ENCODE data around the gene BBS9. TPM values are rescaled to one million over a fixed set of nuclear protein-coding genes. Genes with fewer than 3 reads are reported as not detected.

The BBS9 gene
- total RNA-seq, 4 donors from 2014 or later: 8.6 to 22.5 (median 15.8) TPM

DNA sequence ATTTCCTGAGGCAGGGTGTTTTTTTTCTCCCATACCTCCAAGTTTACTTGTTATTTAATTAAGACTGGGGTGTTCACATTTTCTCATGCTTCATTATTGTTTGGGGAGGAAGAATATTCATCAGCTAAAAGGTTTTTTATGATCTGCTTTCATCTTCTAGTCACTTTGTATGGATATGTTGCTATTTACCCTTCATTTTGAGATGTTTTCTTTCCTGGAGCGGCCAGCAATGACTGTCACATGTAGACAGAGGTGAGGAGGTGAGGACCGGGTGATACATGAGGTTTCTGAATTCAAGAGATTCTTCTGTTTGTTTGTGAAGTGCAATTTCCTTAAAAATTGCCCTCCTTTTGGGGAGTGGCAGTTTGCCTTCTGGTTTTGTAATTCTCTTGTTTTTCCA, 514.2 kb downstream of the BBS9 start:
- no peak for DNase-seq
- WGBS, 2 donors (ENCODE audit: low coverage in 1 of 2): 48 to 57% methylated on average over 2 of the region's 2 CpGs
- Histone ChIP-seq H3K4me3 (no peak overlapping the region), H3K9me3 (no peaks in the 10 kb centered on the region), H3K27ac (no peak overlapping the region), H3K27me3 (no peaks in the 10 kb centered on the region), H3K36me3 (no peaks in the 10 kb centered on the region), H3K4me1 (peaks cover 0 to 28% (median 3%) of the 10 kb centered on the region in 4 donors)
- in situ Hi-C loops (cut with MboI; ENCODE audit: low pct_ligation_motif_present in 1 of 4, low pct_unique_long_range_greater_than_20kb in 1 of 4, low sequenced_read_pairs in 3 of 4): no loop called here
- intact Hi-C loops (cut with DNase I; ENCODE audit: low total_unique reads): no loop called here
- TF ChIP-seq EP300 (IDR thresholded peaks at IDR 0.05; ENCODE audit: low read depth) (no peak), POLR2A (IDR thresholded peaks at IDR 0.05) (no peak), POLR2AphosphoS5 (IDR thresholded peaks at IDR 0.05) (no peak), CTCF (IDR thresholded peaks at IDR 0.05) (no peak)

GRCh38 chr7:33644489-33644888, 515.1 kb downstream of the BBS9 start:
- in situ Hi-C loops (cut with MboI; ENCODE audit: low pct_ligation_motif_present in 1 of 4, low pct_unique_long_range_greater_than_20kb in 1 of 4, low sequenced_read_pairs in 3 of 4): no loop called here

GRCh38 chr7:33645104-33645503, 515.7 kb downstream of the BBS9 start:
- DNase-seq: no peak
- H3K27ac ChIP-seq: no peak overlapping the region
- no peaks in the 10 kb centered on the region for H3K27me3 ChIP-seq
- WGBS, 2 donors (ENCODE audit: low coverage in 1 of 2): 86 to 100% methylated on average over 1 to 2 of the region's 2 CpGs
- in situ Hi-C loops (cut with MboI; ENCODE audit: low pct_ligation_motif_present in 1 of 4, low pct_unique_long_range_greater_than_20kb in 1 of 4, low sequenced_read_pairs in 3 of 4) (no loop called here), intact Hi-C loops (cut with DNase I; ENCODE audit: low total_unique reads) (no loop called here)
- TF ChIP-seq CTCF (IDR thresholded peaks at IDR 0.05): no peak
- no peak for TF ChIP-seq EP300 (IDR thresholded peaks at IDR 0.05; ENCODE audit: low read depth)
- TF ChIP-seq POLR2A (IDR thresholded peaks at IDR 0.05): no peak
- no peak for TF ChIP-seq POLR2AphosphoS5 (IDR thresholded peaks at IDR 0.05)
- H3K4me1 ChIP-seq: peaks cover 0 to 28% (median 3%) of the 10 kb centered on the region in 4 donors
- no peaks in the 10 kb centered on the region for H3K9me3 ChIP-seq
- H3K36me3 ChIP-seq: no peaks in the 10 kb centered on the region
- no peak overlapping the region for H3K4me3 ChIP-seq

More at GRCh38 chr7:33644489-33644888, 515.1 kb downstream of the BBS9 start:
- Histone ChIP-seq H3K4me3 (no peak overlapping the region), H3K27ac (no peak overlapping the region), H3K4me1 (peaks cover 0 to 28% (median 3%) of the 10 kb centered on the region in 4 donors), H3K36me3 (no peaks in the 10 kb centered on the region), H3K9me3 (no peaks in the 10 kb centered on the region), H3K27me3 (no peaks in the 10 kb centered on the region)
- intact Hi-C loops (cut with DNase I; ENCODE audit: low total_unique reads): no loop called here
- DNase-seq: no peak
- TF ChIP-seq CTCF (IDR thresholded peaks at IDR 0.05): no peak
- TF ChIP-seq POLR2A (IDR thresholded peaks at IDR 0.05): no peak
- TF ChIP-seq EP300 (IDR thresholded peaks at IDR 0.05; ENCODE audit: low read depth): no peak
- no peak for TF ChIP-seq POLR2AphosphoS5 (IDR thresholded peaks at IDR 0.05)

GRCh38 chr7:33646166-33646565, 516.8 kb downstream of the BBS9 start:
- DNase-seq: no peak
- Histone ChIP-seq H3K4me3 (no peak overlapping the region), H3K9me3 (no peaks in the 10 kb centered on the region), H3K27me3 (no peaks in the 10 kb centered on the region), H3K4me1 (peaks cover 0 to 28% (median 5%) of the 10 kb centered on the region in 4 donors), H3K27ac (no peak overlapping the region), H3K36me3 (no peaks in the 10 kb centered on the region)
- TF ChIP-seq EP300 (IDR thresholded peaks at IDR 0.05; ENCODE audit: low read depth) (no peak), CTCF (IDR thresholded peaks at IDR 0.05) (no peak), POLR2A (IDR thresholded peaks at IDR 0.05) (no peak), POLR2AphosphoS5 (IDR thresholded peaks at IDR 0.05) (no peak)
- in situ Hi-C loops (cut with MboI; ENCODE audit: low pct_ligation_motif_present in 1 of 4, low pct_unique_long_range_greater_than_20kb in 1 of 4, low sequenced_read_pairs in 3 of 4) (no loop called here), intact Hi-C loops (cut with DNase I; ENCODE audit: low total_unique reads) (no loop called here)
- 80 to 87% methylated on average over 3 of the region's 3 CpGs for WGBS, 2 donors (ENCODE audit: low coverage in 1 of 2)
